HCT116 (cell line): Measurements from ENCODE around the gene IFT88.

Source experiments
- ELF1 ChIP-seq: IDR thresholded peaks from 2 replicates; pipeline ENCODE4 v1.6.1; 2012; ENCODE audit warnings: low read depth, borderline replicate concordance
- EZH2 ChIP-seq: fragments of 200-600 bp; sonication (generic); IDR thresholded peaks from 2 replicates; pipeline ENCODE4 v1.6.1; 2017; ENCODE audit warnings: antibody characterized with exemption, mixed run types
- EZH2phosphoT487 ChIP-seq: fragments of 200-600 bp; IDR thresholded peaks from 2 replicates; pipeline ENCODE4 v1.6.1; 2018; ENCODE audit warnings: antibody characterized with exemption, borderline replicate concordance
- POLR2A ChIP-seq: IDR thresholded peaks from 2 replicates; pipeline ENCODE4 v1.7.0; 2011; ENCODE audit warnings: borderline replicate concordance; ENCODE audit not compliant: insufficient read depth, insufficient read length; ENCODE audit errors: extremely low read depth
- POLR2AphosphoS5 ChIP-seq: IDR thresholded peaks from 2 replicates; pipeline ENCODE4 v1.6.1; 2011; ENCODE audit warnings: mild to moderate bottlenecking, low read depth, low read length, moderate library complexity
- REST ChIP-seq: IDR thresholded peaks from 2 replicates; pipeline ENCODE4 v1.6.1; 2012; ENCODE audit warnings: low read depth
- YY1 ChIP-seq: IDR thresholded peaks from 2 replicates; pipeline ENCODE4 v1.6.1; 2011; ENCODE audit warnings: low read length, low read depth, moderate library complexity, mild to moderate bottlenecking; ENCODE audit not compliant: insufficient replicate concordance; ENCODE audit errors: extremely low read depth
- ZNF274 ChIP-seq: fragments of 200-500 bp; sonication (Bioruptor generic); IDR thresholded peaks from 2 replicates; pipeline ENCODE4 v1.6.1; 2014; ENCODE audit warnings: mild to moderate bottlenecking, low read depth, low read length, inconsistent platforms
- TF ChIP-seq, protein P1 (sequence below), 3 experiments: fragments of 200-600 bp in 1 of 3; sonication (generic) in 1 of 3; IDR thresholded peaks in 2 of 3; conservative IDR thresholded peaks in 1 of 3; 2 replicates each; pipeline ENCODE4 v1.5.1; 2012 to 2017; ENCODE audit warnings: low read depth in 2 of 3, low read length in 2 of 3, antibody characterized with exemption in 1 of 3, borderline replicate concordance in 1 of 3, control low read depth in 1 of 3, mild to moderate bottlenecking in 1 of 3, mixed read lengths in 1 of 3, mixed run types in 1 of 3, moderate library complexity in 1 of 3; ENCODE audit not compliant: insufficient read depth in 1 of 3
- TF ChIP-seq, protein P2 (sequence below): IDR thresholded peaks from 2 replicates; pipeline ENCODE4 v1.6.1; 2012

GRCh38 chr13:20652946-20653345, 86.0 kb downstream of the IFT88 start:
- TF ChIP-seq ZNF274 (no peak), EZH2 (no peak), POLR2A (no peak), YY1 (no peak), EZH2phosphoT487 (no peak), POLR2AphosphoS5 (no peak), ELF1 (no peak), REST (no peak)
- TF ChIP-seq, protein P1, sequence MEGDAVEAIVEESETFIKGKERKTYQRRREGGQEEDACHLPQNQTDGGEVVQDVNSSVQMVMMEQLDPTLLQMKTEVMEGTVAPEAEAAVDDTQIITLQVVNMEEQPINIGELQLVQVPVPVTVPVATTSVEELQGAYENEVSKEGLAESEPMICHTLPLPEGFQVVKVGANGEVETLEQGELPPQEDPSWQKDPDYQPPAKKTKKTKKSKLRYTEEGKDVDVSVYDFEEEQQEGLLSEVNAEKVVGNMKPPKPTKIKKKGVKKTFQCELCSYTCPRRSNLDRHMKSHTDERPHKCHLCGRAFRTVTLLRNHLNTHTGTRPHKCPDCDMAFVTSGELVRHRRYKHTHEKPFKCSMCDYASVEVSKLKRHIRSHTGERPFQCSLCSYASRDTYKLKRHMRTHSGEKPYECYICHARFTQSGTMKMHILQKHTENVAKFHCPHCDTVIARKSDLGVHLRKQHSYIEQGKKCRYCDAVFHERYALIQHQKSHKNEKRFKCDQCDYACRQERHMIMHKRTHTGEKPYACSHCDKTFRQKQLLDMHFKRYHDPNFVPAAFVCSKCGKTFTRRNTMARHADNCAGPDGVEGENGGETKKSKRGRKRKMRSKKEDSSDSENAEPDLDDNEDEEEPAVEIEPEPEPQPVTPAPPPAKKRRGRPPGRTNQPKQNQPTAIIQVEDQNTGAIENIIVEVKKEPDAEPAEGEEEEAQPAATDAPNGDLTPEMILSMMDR (IDR thresholded peaks at IDR 0.05 in 2 of 3, conservative IDR thresholded peaks at IDR 0.05 in 1 of 3; ENCODE audit: borderline replicate concordance in 1 of 3, insufficient read depth in 1 of 3, low read depth in 2 of 3, low read length in 2 of 3): no peak
- TF ChIP-seq, protein P2, sequence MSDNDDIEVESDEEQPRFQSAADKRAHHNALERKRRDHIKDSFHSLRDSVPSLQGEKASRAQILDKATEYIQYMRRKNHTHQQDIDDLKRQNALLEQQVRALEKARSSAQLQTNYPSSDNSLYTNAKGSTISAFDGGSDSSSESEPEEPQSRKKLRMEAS: no peak
